Cardiac fibroblast (primary cell): ENCODE measurements around the gene ADAM11.

ENCODE experiments used
- DNase-seq, 2 donors: peaks; one replicate each; pipeline versions ENCODE4 v3.0.0 to v3.0.0-alpha.2; 2010; ENCODE audit warnings: low read depth in 2 of 2
- H3K4me3 ChIP-seq, 2 donors: replicated peaks in 1 of 2; 1 replicate in 1 of 2; 2 replicates in 1 of 2; pipeline ENCODE4 v1.5.1; 2011; ENCODE audit warnings: low read depth in 2 of 2, low read length in 2 of 2, mild to moderate bottlenecking in 2 of 2, moderate library complexity in 1 of 2
- CTCF ChIP-seq: IDR thresholded peaks from one replicate; pipeline ENCODE4 v1.5.1; 2011; ENCODE audit warnings: low read depth, mild to moderate bottlenecking, low read length, inconsistent platforms

The ADAM11 gene

GRCh38 chr17:44781551-44782325 is 22.9 kb downstream of the ADAM11 start:
- TF ChIP-seq CTCF: no peak
- DNase-seq: peak in 1 of 2 donors; percentile 18
- no peak overlapping the region for H3K4me3 ChIP-seq

DNA sequence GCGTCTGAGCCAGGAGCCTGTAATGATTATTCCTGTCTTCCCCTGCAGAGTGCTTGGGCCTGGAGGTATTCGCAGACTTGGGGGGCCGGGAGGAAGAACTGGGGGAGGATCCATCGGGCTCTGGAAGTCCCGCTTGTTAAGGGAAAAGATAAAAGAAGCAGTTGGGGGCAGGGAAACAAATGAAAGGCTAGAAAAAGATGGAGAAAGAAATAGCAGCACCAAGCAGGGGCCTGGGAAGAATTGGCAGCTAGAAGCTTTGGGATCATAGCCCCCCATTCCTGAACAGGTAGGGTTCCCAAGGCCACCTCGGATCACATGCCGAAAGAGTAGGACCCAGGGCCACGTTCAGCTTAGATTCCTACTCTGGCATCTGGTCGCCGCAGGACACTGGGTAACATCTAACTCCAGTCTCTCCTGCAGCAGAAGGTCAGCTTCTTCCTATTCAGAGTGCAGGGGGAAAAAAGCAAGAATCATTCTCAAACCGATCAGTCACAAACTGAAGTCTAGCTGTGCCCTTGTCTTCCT is 23.6 kb downstream of the ADAM11 start:
- no peak for TF ChIP-seq CTCF
- DNase-seq: no peak
- H3K4me3 ChIP-seq: no peak overlapping the region

DNA sequence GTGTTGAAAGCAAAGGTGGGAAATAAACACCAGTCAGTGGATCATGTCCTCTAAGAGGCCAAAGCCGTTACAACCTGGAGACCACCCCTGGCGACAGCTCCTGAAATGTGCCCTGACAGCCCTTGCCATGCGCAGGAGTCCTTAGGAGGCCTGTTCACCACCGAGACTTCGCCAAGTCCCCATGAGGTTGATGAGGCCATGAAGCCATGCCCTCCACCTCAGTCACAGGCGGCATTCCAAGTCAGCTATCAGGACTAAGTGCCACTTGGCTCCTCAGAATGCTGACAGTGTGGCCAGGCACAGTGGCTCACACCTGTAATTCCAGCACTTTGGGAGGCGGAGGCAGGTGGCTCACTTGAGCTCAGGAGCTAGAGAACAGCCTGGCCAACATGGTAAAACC is 27.1 kb downstream of the ADAM11 start:
- H3K4me3 ChIP-seq: no peak overlapping the region
- no peak for TF ChIP-seq CTCF
- DNase-seq: no peak

DNA sequence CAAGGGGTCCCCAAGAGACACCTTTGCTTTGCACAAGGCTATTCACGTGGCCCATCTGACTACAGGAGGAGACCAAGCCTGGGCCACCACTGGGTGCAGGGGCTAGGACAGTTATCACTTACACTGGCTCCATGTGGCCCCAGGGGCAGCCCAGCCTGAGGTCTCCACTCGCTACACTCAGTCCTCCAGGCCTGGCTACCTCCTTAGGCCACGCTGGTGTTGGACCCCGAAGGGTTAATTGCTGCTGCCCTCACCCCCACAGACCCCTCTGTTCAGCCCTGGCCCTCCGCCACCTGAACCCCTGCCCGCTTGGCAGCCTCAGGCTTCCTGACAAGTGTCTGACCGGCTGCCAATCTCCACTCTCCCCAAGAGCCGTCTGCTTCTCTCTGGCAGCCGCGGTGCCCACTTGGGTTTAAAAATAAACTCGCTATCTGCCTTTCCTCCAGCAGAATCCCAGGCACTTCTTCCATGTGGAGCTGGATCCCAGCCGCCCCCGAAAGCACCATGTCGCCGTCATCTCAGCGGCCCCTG is 27.8 kb downstream of the ADAM11 start:
- TF ChIP-seq CTCF: no peak
- H3K4me3 ChIP-seq: no peak overlapping the region
- no peak for DNase-seq

DNA sequence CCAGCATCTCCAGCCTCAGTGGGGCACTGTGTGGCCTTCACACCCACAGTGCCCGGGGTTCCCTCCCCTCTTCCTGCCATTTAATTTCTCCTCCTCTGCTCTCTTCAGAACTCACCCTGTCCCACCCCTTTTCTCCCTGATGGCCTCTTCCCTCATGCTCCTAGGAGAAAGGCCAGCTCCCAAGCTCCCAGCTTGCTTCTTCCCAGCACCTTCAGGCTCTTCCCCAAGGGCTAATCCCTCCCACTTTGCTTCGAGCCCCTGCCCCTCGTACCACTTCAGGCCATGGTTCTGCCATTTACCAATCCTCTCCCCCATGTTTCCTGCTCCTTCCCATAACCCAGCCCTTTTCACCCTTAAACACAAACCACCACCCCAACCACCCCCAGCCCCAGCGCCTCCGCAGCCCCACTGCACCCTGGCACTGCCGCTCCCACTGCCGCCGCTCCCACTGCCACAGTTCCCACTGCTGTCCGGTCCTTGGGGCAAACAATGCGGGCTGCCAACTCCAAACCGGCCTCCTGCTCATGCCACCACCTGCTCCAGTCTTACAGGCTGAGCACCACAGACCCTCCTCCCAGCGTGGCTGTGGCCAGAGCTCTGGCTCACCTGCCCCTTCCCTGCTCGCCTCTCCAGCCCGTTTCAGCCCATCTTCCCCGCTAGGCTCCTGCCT is 28.6 kb downstream of the ADAM11 start:
- H3K4me3 ChIP-seq: no peak overlapping the region
- TF ChIP-seq CTCF: no peak
- no peak for DNase-seq

- no peak for TF ChIP-seq CTCF
- H3K4me3 ChIP-seq: no peak overlapping the region
- DNase-seq: no peak
Observed at GRCh38 chr17:44788139-44788538, 29.4 kb downstream of the ADAM11 start.
